Measurements from ENCODE around the gene RSPO3.

The RSPO3 gene

GRCh38 chr6:127078669-127079068, 39.8 kb upstream of the RSPO3 start:
- Histone ChIP-seq H3K9me3 (no peaks in the 10 kb centered on the region), H3K4me3 (ENCODE audit: low read depth in 1 of 2, low read length in 1 of 2) (no peak overlapping the region), H3K27me3 (no peaks in the 10 kb centered on the region), H3K36me3 (no peaks in the 10 kb centered on the region), H3K27ac (no peak overlapping the region), H3K4me1 (ENCODE audit: control insufficient read depth in 1 of 2, insufficient read depth in 1 of 2, low read depth in 1 of 2, low read length in 1 of 2) (no peaks in the 10 kb centered on the region)
- TF ChIP-seq, protein P1, sequence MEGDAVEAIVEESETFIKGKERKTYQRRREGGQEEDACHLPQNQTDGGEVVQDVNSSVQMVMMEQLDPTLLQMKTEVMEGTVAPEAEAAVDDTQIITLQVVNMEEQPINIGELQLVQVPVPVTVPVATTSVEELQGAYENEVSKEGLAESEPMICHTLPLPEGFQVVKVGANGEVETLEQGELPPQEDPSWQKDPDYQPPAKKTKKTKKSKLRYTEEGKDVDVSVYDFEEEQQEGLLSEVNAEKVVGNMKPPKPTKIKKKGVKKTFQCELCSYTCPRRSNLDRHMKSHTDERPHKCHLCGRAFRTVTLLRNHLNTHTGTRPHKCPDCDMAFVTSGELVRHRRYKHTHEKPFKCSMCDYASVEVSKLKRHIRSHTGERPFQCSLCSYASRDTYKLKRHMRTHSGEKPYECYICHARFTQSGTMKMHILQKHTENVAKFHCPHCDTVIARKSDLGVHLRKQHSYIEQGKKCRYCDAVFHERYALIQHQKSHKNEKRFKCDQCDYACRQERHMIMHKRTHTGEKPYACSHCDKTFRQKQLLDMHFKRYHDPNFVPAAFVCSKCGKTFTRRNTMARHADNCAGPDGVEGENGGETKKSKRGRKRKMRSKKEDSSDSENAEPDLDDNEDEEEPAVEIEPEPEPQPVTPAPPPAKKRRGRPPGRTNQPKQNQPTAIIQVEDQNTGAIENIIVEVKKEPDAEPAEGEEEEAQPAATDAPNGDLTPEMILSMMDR (IDR thresholded peaks at IDR 0.05) = no peak

DNA sequence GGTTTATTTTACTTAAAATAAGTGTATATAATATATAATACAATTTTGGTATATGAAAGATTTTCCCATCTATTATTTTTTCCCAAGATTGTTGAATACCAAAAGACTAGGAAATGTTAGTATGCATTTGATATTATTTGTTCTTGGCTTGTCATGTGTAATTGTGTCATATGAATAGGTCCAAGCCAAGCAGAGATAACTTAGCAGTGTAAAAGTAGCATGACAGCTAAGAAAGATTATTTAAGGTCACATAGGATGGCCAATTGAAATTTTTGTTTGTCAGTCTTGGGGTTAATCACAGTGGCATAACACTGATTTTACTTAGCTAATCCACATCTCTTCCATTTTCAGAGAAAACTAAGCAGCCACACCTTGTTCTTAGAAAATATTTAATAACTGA, 38.8 kb upstream of the RSPO3 start:
- TF ChIP-seq, protein P1 (IDR thresholded peaks at IDR 0.05) = no peak
- no peak overlapping the region for H3K27ac ChIP-seq
- peaks cover 2% of the 10 kb centered on the region for H3K27me3 ChIP-seq
- H3K4me3 ChIP-seq (ENCODE audit: low read depth in 1 of 2, low read length in 1 of 2) = no peak overlapping the region
- H3K4me1 ChIP-seq (ENCODE audit: control insufficient read depth in 1 of 2, insufficient read depth in 1 of 2, low read depth in 1 of 2, low read length in 1 of 2) = no peaks in the 10 kb centered on the region
- no peaks in the 10 kb centered on the region for H3K36me3 ChIP-seq
- H3K9me3 ChIP-seq = no peaks in the 10 kb centered on the region

GRCh38 chr6:127080081-127080480, 38.4 kb upstream of the RSPO3 start:
- no peak overlapping the region for H3K27ac ChIP-seq
- no peaks in the 10 kb centered on the region for H3K36me3 ChIP-seq
- H3K4me3 ChIP-seq (ENCODE audit: low read depth in 1 of 2, low read length in 1 of 2) = no peak overlapping the region
- TF ChIP-seq, protein P1 (IDR thresholded peaks at IDR 0.05) = no peak
- peaks cover 3% of the 10 kb centered on the region for H3K27me3 ChIP-seq
- no peaks in the 10 kb centered on the region for H3K9me3 ChIP-seq
- no peaks in the 10 kb centered on the region for H3K4me1 ChIP-seq (ENCODE audit: control insufficient read depth in 1 of 2, insufficient read depth in 1 of 2, low read depth in 1 of 2, low read length in 1 of 2)

GRCh38 chr6:127083231-127083962, 35.1 kb upstream of the RSPO3 start:
- H3K4me3 ChIP-seq (ENCODE audit: low read depth in 1 of 2, low read length in 1 of 2) = no peak overlapping the region
- H3K9me3 ChIP-seq = no peaks in the 10 kb centered on the region
- H3K36me3 ChIP-seq = no peaks in the 10 kb centered on the region
- peaks cover 3% of the 10 kb centered on the region for H3K27me3 ChIP-seq
- peaks cover 4 to 5% of the 10 kb centered on the region in 2 experiments for H3K4me1 ChIP-seq (ENCODE audit: control insufficient read depth in 1 of 2, insufficient read depth in 1 of 2, low read depth in 1 of 2, low read length in 1 of 2)
- no peak overlapping the region for H3K27ac ChIP-seq
- TF ChIP-seq, protein P1 (IDR thresholded peaks at IDR 0.05) = no peak

DNA sequence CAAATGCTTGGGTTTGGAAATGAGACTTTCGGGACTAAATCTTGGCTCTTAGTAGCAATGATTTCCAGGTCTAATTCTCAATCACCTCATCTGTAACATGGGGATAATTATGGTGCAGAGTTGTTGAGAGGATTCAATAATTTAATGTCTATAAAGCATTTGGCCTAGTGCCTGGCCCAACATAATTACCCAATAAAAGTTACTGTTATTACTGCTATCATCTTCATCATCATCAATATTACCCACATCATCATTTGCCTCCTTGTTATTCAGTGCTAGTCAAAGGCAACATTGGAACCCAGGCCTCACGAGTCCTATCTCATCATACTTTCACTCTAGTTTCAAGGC, 34.5 kb upstream of the RSPO3 start:
- H3K9me3 ChIP-seq = no peaks in the 10 kb centered on the region
- H3K36me3 ChIP-seq = no peaks in the 10 kb centered on the region
- peaks cover 4 to 5% of the 10 kb centered on the region in 2 experiments for H3K4me1 ChIP-seq (ENCODE audit: control insufficient read depth in 1 of 2, insufficient read depth in 1 of 2, low read depth in 1 of 2, low read length in 1 of 2)
- H3K4me3 ChIP-seq (ENCODE audit: low read depth in 1 of 2, low read length in 1 of 2) = no peak overlapping the region
- H3K27ac ChIP-seq = no peak overlapping the region
- TF ChIP-seq, protein P1 (IDR thresholded peaks at IDR 0.05) = no peak
- H3K27me3 ChIP-seq = peaks cover 3% of the 10 kb centered on the region

Measured in neutrophil (primary cell).